Measurements from ENCODE around the gene MYL11.

GRCh38 chr16:30335598-30336474 lies 38.8 kb upstream of the MYL11 start:
- TF ChIP-seq CTCF (IDR thresholded peaks at IDR 0.05; ENCODE audit: low read depth, low read length) (no peak), POLR2A (IDR thresholded peaks at IDR 0.05; ENCODE audit: extremely low read depth, insufficient read length) (no peak), MYC (IDR thresholded peaks at IDR 0.05; ENCODE audit: low read depth, low read length) (no peak)
- TF ChIP-seq, protein P1, sequence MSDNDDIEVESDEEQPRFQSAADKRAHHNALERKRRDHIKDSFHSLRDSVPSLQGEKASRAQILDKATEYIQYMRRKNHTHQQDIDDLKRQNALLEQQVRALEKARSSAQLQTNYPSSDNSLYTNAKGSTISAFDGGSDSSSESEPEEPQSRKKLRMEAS (IDR thresholded peaks at IDR 0.05; ENCODE audit: low read depth, low read length) = no peak

Data from NB4 (cell line).